Heart left ventricle (tissue), 13 donors: Measurements from ENCODE around the gene CD48.
A peak's percentile ranks its signal among the peaks of the same experiment; 100 is the strongest.

Source experiments
- POLR2A ChIP-seq, 2 donors: fragments of 450-650 bp; IDR thresholded peaks; one replicate each; pipeline ENCODE4 v1.6.1; 2017; ENCODE audit warnings: antibody characterized with exemption in 2 of 2, mild to moderate bottlenecking in 2 of 2, moderate library complexity in 2 of 2
- TF ChIP-seq, protein P1 (sequence below), 12 donors: fragments of 200-600 bp; sonication (generic) in 4 of 12; IDR thresholded peaks; one replicate each; pipeline versions ENCODE4 v1.5.0 to v1.8.0; 2018 to 2022; ENCODE audit warnings: antibody characterized with exemption in 12 of 12, mild to moderate bottlenecking in 5 of 12
- donor health status: ischemic (EF 13 %, LVEDD 7.1; RV severe dilation, severe dysfunction).
- donor health status: DM: no; HTN: yes; CAD: no.
- donor health status: DM: no; HTN: no; CAD: no.
- donor health status: ischemic (EF 25% LVEDD 6.9; RV normal size, moderate dysfunction).
- donor health status: ischemic (EF 25% LVEDD 5.7; RV mildly dilated, moderate dysfunction).
- donor health status: ischemic (EF 35%, LVEDD 5.7; RV mildly dilated, moderate dysfunction).
- donor health status: nonischemic (EF 11% LVEDD 7.7; RV severe dilation, severe dysfunction).
- donor health status: DM: yes; HTN: yes; CAD: no.
- donor health status: PGD.
- donor health status: ischemic (EF 29% LVEDD 5.4; RV normal size, mild dysfunction).
- donor health status: nonischemic (EF 23%, LVEDD 6.1; RV moderate dilation, normal function).

DNA sequence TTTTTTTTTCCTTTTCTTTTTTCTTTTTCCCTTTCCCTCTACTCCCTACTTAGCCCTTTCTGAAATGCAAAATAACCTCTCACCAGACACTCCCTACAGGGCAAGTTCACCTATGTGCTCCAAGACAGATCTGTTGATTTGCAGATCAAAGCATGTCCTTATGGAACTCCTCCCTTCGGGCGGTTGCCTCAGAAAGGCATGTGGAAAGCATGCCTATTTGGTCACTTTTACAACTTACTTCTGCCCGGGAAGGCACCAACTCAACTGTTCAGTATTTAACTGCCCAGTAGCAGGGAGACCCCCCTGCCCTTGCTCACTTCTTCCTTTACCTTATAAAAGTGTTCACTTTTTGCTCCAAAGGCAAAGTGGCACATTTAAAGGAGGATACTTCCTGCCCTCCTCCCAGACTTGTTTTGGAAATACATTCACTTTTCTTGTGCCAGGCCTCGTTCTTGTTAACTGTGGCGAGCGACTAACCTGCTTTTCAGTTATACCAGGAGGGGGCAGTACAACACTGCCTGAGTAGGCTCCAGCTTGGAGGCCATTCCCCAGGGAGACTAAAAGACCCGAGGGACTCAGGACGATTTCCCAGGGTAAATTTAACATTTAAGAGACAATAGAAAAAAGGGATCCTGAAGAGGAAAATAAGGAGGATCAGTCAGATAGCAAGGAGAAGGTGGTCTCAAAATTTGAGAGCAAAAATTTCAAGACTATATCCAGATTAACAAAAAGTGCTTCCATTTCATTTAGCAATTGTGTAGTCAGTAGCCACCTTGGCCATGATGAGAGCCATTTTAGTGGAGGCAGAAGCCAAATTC is 15.1 kb upstream of the CD48 start:
- TF ChIP-seq, protein P1, sequence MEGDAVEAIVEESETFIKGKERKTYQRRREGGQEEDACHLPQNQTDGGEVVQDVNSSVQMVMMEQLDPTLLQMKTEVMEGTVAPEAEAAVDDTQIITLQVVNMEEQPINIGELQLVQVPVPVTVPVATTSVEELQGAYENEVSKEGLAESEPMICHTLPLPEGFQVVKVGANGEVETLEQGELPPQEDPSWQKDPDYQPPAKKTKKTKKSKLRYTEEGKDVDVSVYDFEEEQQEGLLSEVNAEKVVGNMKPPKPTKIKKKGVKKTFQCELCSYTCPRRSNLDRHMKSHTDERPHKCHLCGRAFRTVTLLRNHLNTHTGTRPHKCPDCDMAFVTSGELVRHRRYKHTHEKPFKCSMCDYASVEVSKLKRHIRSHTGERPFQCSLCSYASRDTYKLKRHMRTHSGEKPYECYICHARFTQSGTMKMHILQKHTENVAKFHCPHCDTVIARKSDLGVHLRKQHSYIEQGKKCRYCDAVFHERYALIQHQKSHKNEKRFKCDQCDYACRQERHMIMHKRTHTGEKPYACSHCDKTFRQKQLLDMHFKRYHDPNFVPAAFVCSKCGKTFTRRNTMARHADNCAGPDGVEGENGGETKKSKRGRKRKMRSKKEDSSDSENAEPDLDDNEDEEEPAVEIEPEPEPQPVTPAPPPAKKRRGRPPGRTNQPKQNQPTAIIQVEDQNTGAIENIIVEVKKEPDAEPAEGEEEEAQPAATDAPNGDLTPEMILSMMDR (IDR thresholded peaks at IDR 0.05): peak; percentile 56 to 84 (median 69)
- no peak for TF ChIP-seq POLR2A (IDR thresholded peaks at IDR 0.05)
